DMS153 treated with DMSO at 0.1 percent for 48 hours (cell line): ENCODE data around the gene USP11.

Experiments
- DNase-seq: peaks from one replicate; lab custom pipeline; 2025; ENCODE audit not compliant: unreplicated experiment; lab: John Stamatoyannopoulos, UW

USP11 gene

DNA sequence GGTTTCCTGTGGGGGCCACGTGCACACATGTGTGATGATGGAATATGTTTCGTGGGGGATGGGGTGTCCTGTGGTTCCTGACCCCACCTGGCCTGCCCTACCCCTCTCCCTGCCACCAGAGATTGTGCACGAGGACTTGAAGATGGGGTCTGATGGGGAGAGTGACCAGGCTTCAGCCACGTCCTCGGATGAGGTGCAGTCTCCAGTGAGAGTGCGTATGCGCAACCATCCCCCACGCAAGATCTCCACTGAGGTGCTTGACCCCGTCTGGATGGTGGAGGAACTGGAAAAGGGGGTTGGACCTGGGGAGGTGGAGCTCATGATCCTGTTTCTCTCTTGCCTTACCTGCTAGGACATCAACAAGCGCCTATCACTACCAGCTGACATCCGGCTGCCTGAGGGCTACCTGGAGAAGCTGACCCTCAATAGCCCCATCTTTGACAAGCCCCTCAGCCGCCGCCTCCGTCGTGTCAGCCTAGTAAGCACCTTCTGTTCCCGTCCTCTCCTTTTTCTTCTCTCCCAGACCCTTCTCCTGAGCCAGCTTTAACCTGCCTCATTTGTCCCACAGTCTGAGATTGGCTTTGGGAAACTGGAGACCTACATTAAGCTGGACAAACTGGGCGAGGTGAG lies 8.4 kb upstream of the USP11 start:
- DNase-seq: no peak

DNA sequence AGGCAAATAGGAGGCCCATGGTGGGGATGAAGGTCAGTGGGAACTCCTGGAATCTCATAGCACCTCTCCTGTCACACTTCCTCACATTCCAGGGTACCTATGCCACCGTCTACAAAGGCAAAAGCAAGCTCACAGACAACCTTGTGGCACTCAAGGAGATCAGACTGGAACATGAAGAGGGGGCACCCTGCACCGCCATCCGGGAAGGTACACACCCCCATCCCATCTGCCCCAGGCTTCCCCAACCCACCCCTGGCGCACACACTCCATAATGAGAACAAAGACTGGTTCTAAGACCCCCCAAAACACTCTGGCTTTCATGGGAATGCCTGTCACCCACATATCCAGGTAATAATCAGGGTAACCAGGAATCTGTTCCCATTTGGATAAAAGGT lies 7.9 kb upstream of the USP11 start:
- no peak for DNase-seq

DNA sequence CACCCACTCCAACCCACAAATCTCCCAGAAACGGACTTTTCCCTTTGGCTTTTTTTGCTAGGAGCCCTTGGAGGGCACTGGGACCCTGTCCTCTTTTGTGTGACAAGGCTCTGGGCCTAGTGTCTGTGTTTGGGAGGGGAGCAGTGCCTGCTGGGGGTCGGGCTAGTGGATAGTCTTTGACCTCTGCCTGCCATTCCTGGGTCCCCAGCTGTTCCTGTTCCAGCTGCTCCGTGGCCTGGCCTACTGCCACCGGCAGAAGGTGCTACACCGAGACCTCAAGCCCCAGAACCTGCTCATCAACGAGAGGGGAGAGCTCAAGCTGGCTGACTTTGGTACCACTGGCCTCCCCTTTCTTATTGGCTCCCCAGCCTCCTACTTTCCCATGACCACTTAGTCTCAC lies 6.7 kb upstream of the USP11 start:
- no peak for DNase-seq

DNA sequence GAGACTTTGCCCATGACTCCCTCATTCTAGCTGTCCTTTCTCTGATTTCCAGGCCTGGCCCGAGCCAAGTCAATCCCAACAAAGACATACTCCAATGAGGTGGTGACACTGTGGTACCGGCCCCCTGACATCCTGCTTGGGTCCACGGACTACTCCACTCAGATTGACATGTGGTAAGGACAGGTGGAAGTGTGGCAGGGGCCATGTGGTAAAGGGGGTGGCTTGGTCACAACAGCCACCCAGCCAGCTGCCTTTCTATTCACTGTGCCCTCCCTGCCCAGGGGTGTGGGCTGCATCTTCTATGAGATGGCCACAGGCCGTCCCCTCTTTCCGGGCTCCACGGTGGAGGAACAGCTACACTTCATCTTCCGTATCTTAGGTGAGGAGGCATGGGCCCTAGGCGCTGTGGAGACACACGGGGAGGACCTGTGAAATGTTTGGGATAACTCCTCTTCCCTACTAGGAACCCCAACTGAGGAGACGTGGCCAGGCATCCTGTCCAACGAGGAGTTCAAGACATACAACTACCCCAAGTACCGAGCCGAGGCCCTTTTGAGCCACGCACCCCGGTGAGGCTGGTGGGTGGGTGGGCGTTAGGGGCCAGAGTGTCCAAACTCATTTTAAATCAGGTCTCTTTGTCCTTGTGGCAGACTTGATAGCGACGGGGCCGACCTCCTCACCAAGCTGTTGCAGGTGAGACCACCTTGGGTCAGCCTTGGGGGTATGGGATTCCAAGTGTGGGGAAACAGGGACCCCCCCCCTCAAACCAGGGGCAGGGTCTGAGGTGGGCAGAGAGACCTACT lies 6.1 kb upstream of the USP11 start:
- no peak for DNase-seq

DNA sequence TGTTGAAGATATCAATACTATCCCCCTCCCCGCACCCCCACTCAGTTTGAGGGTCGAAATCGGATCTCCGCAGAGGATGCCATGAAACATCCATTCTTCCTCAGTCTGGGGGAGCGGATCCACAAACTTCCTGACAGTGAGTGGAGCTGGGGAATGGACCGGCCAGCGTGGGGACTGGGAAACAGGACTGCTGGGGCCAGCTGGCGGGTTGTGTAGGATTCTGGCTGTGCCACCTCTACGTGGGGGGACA lies 5.5 kb upstream of the USP11 start:
- no peak for DNase-seq

DNA sequence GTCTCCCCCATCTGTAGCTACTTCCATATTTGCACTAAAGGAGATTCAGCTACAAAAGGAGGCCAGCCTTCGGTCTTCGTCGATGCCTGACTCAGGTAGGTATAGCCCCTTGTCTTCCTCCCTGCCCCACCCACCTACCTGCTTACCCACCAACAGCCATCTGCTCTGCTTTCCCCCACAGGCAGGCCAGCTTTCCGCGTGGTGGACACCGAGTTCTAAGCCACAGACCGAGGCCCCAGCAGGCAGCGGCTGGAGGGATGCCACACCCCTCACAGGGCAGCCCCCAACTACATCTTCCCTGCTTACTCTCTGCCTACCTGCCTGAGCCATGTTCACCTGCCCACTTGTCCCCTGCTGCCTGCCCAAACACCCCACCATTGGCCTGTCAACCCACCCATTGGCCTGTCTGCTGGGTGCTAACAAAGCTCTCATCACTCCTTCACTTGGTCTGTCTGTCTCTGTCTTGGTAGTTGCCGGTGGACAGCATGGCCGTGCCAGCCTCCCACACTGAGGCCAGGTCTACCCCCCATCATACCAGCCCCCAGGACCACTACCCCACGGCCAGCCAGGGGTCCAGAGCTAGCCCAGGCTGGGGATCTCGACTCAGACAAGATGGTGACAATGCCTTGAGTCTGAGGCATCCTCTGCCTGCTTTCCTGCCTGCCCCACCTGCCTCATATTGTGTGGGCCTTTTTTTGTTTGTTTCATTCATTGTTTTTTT lies 4.1 kb upstream of the USP11 start:
- DNase-seq: no peak

DNA sequence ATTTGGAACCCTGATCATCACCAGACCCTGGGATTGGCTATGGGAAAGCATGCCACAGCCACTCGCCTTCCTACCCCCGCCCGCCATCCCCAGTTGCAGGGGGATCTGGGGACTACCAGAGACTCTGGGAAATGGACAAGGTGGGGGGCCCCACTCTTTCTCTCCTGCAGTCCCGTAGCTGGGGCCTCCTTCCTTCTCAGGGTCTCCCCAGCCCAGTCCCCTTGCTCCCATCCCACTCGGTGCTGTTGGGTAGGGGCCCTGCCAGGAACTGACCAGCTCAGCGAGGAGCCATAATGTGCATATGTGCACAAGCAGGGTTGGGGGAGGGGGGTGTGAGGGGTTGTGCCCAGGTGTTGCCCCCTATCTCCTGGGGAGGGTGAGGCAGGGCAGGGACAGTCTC lies 3.4 kb upstream of the USP11 start:
- no peak for DNase-seq

DNA sequence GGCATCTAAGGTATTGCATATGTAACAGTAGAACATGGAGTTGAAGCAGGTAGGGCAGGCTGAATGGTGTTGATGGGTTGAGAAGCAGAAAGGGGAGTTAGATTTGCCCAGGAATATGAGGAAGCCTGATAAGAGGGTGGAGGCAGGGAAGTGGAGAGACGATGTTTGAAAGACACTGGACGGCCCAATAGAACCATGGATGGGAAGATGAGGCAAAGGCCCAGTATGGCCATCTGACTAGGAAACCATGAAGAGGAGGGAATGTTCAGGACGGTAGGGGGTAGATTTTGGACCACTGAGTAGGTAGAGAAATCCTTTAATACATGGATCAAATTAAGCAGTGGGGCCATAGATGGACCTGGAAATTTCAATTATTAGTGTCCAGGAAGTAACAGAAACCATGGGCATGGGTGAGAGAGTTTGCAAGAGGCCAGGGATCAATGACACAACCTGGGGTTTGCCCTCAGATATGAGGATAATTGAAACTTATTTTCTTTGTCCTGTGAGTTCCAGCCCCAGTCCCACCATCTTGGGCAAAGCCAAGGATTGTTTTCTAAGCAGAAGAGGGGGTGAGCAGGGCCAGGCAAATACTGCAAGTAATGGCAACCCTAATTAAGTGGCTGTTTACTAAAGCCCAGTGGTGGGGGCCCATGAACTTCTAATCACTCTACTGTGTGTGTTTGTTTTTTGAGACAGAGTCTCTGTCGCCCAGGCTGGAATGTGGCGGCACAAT lies 2.5 kb upstream of the USP11 start:
- no peak for DNase-seq

DNA sequence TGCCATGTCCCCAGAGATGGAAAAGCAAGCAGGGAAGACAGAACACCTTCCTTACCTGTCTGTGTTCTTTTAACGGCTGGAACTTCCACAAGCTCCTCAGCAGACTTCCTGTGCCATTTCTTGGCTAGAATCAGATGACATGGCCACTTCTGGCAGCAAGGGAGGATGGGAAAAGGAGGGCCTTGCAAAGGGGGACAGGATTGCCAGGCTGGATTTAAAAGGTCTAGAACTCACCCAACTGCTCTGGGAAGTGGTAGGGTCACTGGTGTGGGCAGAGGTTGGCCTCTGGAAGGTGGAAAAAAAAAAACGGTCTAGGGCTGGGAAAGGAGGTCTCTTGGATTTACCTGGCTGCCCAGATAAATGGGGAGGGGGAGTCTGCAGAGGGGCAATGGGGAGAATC lies 1.6 kb upstream of the USP11 start:
- DNase-seq: no peak

DNA sequence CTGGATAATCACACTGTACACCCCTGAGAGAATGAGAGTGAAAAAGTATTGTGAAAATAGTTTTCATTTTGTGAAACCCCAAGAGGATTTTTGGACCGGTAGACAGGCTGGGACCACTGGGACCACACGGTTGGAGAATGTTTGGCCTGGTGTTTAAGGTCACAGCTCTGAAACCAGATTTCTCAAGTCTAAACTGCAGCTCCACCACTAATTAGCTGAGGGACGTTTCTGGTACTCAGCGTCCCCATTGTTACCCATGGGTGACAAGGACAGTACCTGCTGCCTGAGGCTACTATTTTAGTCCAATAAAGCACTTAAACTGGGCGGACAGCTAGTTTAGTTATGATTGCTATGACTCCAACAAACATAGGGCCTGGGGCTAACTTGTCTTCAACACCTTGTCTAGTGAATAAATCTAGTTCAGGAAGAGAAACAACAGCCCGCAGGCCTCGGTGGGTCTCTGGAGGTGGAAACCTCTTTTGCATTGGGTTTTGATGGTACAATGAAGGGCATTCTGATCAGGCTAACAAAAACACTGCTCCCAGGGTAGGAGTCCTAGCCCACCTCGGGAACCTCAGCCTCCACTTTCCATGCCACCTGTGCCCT lies 509 bp upstream of the USP11 start:
- DNase-seq: no peak

DNA sequence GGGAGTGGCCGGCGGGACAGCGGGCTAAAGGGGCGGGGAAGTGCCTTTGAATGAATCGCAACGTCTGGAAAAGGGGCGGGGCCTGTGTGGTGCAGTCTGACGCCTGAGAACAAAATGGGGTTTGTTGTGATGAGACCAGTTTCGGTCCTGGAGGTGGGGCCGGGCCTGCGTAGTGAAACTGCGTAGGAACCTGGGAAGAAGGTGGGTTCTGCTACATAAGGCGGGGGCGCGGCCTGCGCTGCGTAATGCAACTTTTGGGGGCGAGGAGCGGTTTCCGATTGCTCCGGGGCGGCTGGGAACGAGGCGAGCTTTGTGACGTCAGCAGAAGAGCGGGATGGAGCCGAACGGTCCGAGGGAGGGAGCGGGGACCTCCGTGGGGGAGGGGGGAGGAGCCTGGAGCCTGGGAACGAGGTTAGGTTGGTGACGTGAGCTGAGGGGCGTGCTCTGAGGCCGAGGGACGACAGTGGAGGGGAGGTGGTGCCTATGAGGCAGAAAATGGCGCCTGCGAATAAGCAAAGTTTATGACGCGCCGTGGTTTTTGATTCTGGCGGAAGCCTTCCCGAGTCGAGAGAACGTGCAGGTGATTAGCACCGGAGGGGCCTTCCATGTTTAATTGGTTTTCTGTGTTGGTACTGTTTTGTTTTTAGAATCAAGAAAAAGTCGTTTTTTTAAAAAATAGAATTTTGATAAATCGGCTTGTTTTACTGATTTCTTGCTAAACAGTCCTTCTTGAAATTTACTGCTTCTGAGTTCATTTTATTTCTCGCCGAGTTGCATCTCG lies 714 bp downstream of the USP11 start:
- DNase-seq: peak; percentile 74

DNA sequence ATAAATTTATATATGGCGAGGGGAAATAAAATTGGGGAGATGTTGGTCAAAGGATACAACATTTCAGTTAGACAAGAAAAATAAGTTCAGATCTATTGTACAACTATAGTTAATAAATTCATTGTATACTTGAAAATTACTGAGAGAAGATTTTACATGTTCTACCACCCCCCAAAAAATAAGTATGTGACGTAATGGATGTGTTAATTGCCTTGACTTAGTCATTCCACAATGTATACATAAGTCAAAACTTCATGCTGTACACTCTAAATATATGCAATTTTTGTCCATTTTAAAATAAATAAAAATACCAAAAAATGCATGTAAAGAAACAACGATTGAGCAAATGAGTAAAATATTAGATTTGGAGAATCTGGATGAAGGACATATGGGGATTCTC lies 1.8 kb downstream of the USP11 start:
- no peak for DNase-seq

DNA sequence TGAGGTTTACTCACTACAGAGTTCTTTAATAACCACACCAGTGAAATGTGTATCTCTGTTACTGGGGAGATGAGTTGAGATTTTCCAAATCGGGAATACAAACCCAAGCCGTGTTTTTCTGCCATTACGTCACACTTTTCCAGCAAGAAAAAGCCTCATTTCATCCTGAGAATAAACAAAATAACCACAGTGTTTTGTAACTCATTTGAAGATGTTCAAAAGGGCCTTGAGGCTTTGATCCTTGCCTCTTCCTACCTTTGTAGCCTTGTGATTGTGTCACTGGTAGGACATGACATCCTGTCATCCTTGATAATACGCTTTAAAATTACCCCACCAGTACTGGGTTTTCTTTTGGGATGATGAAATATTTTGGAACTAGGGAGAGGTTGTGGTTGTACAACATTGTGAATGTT lies 2.9 kb downstream of the USP11 start:
- no peak for DNase-seq

DNA sequence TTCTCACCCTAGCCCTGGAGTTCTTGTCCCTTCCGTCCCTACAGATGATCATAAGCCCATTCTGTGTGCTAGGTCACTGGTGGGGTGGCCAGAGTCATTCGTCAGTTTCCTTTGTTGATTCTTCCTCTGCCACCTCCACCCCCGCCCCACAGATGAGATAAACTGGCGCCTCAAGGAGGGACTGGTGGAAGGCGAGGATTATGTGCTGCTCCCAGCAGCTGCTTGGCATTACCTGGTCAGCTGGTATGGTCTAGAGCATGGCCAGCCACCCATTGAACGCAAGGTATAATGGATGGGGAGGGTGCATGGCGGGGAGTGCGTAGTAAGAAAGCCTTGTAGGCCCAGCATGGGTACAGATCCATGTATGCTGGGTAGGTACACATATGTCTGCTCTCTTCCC lies 6.4 kb downstream of the USP11 start:
- no peak for DNase-seq

DNA sequence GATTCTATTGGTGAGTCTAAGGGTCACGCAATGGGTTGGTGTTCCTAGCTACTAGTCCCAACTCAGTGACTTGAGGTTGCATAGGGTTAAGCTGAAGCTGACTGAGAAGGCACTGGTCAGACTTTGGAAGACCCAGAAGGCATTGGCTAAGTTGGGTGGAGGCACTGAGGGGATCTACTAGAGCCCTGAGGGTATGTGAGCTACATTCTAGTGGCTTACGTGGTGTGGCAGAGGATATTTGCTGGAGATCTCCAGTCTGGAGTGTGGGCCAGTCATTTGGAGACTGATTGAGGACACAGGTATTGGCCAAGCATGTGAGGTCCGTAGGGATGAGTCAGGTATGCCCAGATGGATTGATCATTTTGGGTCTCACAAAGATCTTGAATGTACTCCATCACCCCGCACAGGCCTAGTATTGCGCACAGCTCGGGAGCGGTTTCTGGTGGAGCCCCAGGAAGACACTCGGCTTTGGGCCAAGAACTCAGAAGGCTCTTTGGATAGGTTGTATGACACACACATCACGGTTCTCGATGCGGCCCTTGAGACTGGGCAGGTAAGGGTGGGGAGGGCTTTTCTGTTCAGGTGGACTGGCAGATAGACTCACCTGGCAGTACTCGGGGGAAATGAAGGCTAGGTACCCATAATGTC lies 7.2 kb downstream of the USP11 start:
- DNase-seq: no peak

DNA sequence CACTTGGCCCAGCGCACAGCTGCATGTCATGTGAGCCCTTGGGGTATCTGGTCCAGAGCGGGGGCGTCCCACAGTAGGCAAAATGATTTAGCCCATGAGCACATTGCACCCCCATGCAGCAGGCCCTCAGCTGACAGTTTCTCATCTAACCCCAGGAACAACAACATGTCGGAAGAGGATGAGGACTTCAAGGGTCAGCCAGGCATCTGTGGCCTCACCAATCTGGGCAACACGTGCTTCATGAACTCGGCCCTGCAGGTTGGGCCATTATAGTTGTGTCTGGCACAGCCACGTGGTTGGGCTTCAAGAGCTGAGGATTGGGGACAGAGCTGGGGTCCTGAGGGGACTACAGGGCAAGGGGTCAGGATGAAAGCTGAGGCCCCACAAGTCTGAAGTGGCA lies 7.8 kb downstream of the USP11 start:
- no peak for DNase-seq

DNA sequence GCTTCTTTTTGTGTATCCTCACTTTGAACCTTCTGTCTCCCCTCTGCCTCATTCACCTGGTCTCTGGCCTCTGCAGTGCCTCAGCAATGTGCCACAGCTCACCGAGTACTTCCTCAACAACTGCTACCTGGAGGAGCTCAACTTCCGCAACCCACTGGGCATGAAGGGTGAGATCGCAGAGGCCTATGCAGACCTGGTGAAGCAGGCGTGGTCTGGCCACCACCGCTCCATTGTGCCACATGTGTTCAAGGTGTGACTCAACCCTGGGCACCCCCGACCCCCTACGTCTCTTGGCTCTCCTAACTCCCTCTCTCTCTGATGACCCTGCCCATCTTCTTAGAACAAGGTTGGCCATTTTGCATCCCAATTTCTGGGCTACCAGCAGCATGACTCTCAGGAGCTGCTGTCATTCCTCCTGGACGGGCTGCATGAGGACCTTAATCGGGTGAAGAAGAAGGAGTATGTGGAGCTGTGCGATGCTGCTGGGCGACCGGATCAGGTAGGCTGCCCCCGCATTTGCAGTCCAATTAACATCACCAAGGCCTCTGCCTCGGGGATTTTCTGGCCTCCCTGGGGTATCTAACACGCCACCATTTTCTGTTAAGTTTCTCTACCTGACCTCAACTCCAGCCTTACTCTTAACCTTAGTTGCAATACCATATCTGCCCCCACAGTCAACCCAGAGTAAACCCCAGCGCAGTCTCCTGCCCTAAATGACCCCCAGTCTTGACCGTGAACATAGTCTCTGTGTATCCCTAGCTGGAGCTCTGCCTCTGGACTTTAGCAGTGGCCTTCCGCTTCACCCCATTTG lies 8.6 kb downstream of the USP11 start:
- DNase-seq: no peak

DNA sequence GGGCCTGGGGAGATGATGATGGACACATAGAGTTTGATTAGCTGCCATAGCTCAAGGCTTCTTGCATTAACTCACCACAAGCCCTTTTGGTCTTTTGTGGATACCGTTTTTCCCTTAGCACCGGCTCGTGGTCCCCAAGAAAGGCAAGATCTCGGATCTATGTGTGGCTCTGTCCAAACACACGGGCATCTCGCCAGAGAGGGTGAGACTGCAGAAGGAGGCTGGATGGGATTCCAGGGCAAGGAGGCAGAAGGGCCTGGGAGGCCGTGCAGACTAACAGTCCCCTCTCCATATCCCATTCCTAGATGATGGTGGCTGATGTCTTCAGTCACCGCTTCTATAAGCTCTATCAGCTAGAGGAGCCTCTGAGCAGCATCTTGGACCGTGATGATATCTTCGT lies 9.5 kb downstream of the USP11 start:
- no peak for DNase-seq

DNA sequence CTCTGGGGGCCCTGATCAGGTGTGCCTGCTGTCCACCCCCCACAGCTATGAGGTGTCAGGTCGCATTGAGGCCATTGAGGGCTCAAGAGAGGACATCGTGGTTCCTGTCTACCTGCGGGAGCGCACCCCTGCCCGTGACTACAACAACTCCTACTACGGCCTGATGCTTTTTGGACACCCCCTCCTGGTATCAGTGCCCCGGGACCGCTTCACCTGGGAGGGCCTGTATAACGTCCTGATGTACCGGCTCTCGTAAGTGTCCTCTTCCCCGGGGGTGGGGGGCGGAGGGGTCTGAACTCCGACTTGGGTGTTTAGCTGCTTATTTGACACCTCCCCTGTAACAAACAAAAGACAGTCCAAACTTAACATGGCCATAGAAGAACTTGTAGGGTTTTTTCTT lies 10.5 kb downstream of the USP11 start:
- DNase-seq: no peak
